Activated gamma-delta T cell (primary cell): ENCODE measurements around the gene EEF2KMT.

Source experiments
- DNase-seq: peaks from one replicate; lab custom pipeline; 2025; lab: John Stamatoyannopoulos, UW

The EEF2KMT gene

DNA sequence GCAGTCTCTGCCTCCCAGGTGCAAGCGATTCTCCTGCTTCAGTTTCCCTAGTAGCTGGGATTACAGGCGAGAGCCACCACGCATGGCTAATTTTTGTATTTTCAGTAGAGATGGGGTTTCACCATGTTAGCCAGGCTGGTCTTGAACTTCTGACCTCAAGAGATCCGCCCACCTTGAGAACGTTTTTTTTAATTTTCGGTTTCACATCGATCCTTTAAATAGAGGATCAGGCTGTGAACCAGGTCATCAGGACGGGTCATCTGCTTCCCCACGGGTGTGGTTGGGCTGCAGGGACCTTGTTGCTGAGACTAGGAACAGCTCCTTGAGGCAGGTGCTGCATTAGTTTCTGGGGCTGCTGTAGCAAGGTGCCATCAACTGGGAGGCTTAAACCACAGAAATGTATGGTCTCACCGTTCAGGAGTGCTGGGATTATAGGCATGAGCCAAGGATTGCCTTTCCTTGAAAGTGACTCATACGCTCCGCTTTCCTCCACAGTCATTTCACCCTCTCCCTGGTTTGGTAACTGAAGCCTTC is 55.9 kb downstream of the EEF2KMT start:
- DNase-seq: no peak

DNA sequence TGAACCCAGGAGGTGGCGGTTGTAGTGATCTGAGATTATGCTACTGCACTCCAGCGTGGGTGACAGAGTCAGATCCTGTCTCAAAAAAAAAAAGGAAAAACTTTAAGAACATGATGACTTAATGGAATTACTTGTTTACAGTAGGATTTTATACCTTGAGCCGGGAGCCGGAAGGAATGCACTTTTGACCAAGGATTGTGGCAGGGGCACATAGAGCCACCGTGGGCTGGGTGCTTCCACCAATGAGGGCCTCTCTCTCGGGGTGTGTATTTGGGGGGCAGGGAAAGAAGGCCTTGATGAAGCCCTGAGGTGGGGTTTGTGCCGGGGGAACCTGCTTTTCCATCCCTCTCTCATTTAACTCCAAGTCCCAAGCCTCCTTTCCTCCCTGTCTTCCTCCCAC is 57.1 kb downstream of the EEF2KMT start:
- no peak for DNase-seq

DNA sequence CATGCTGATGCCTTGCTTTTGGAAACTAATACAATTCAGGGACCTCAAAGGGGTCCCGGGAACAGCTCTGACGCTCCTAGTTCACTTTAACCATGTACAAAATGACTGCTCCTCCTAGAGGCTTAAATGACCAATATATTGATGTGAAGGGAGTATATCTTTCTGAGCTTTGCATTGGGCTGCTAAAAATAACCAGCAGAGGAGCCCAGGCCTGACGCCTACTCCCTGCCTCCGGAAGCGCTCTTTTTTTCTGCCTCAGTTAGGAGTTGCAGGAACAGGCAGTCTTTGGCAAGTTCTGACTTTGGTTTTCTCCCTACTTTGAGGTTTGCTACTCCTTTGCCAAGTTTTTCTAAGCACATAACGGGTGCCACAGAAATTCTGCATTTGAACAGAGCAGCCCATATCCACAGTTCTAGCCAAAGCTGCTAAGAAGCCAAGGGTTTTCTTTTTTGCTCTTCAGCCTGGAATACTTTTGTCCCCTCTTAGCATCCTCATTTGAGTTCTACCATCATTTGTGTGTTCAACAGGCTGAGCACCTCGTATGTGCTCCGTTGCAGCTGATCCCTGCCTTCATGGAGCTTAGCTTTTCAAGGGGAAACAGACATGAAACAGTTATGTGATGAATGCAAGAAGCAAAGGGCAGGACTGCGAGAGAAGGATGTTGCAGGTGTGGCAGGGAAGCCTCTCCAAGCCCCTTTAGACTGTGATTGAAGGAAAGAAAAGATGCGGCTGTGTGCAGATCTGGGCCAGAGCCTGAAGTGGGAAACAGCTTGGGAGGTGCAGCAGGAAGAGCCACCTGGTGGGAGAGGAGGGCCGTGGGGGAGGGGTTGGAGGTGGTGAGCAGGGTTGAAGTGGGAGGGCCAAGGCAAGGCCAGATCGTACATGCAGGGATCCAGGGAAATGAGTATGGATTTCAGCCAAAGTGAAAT is 61.1 kb downstream of the EEF2KMT start:
- no peak for DNase-seq

DNA sequence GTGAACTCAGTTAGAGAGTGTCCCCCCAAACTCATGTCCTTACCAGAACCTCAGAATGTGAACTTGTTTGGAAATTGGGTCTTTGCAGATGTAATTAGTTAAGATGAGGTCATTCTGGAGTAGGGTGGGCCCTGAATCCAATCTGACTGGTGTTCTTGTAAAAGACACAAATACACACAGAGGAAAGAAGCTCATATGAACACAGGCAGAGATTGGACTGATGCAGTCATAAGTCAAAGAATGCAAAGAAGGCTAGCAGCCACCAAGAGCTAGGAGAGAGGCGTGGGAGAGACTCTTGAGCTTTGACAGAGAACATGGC is 61.7 kb downstream of the EEF2KMT start:
- DNase-seq: no peak
